ENCODE measurements around the gene SCN1B. TPM values are rescaled to one million over a fixed set of nuclear protein-coding genes. Genes with fewer than 3 reads are reported as not detected.
"Not testable (repeated sequence)": the region's sequence is repeated elsewhere in the genome, so short reads cannot be mapped to it uniquely, and the experiment has no call there.

Gene SCN1B
- total RNA-seq, 1 donor from 2014 or later: 0.69 TPM

- intact Hi-C loops (cut with micrococcal nuclease): loop anchor here (1.0 to 5.0 kb wide), 6 partner anchors 16 to 268 kb away; partner anchors contain the start of gene ZNF599
Measured at GRCh38 chr19:35000647-35001501, 29.4 kb upstream of the SCN1B start.

GRCh38 chr19:35002037-35002535 is 28.2 kb upstream of the SCN1B start:
- intact Hi-C loops (cut with micrococcal nuclease): loop anchor here (5.0 kb wide), 1 partner anchor 140 kb away; no protein-coding TSS in a partner anchor

- intact Hi-C loops (cut with micrococcal nuclease): loop anchor here (5.0 kb wide), 1 partner anchor 142 kb away; no protein-coding TSS in a partner anchor
Measured at GRCh38 chr19:35004517-35005255, 25.6 kb upstream of the SCN1B start.

- intact Hi-C loops (cut with micrococcal nuclease): no loop called here
Measured at GRCh38 chr19:35005256-35005977, 24.9 kb upstream of the SCN1B start.

GRCh38 chr19:35006007-35006341 is 24.3 kb upstream of the SCN1B start:
- intact Hi-C loops (cut with micrococcal nuclease): not testable (repeated sequence)

DNA sequence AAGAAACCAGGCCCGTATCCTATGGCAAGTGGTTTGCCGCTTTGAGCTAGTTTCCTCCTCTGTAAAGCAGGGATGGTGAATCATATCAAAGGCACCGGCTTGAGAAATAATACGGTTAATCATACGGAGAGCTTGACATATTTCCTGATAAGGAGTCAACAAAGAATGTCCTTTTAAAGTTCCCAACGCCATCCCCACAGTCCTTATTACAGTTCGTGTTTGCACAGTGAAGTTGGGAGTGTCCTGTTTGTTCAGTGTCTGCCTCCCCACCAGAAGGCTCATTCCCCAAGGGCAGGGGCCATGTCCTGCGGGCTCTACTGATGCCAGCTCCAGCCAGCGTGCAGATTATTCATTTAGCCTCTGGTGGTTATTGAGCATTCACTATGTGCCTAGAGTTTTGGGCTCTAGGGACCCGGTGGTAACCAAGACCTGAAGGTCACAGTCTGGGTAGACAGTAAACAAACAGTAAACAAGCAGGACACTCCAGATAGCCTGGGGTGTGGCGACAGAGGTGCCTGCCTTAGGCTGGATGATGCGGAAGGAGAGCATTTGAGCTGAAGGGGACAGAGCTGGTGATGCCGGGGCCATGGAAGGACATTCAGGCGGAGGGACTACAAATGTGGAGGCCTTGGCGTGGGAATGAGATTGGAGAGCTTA is 23.8 kb upstream of the SCN1B start:
- intact Hi-C loops (cut with micrococcal nuclease): no loop called here

- intact Hi-C loops (cut with micrococcal nuclease): no loop called here
Measured at GRCh38 chr19:35006999-35007365, 23.3 kb upstream of the SCN1B start.

- intact Hi-C loops (cut with micrococcal nuclease): not testable (repeated sequence)
Measured at GRCh38 chr19:35007427-35007826, 22.8 kb upstream of the SCN1B start.

- intact Hi-C loops (cut with micrococcal nuclease): no loop called here
Measured at GRCh38 chr19:35008891-35009341, 21.4 kb upstream of the SCN1B start.

DNA sequence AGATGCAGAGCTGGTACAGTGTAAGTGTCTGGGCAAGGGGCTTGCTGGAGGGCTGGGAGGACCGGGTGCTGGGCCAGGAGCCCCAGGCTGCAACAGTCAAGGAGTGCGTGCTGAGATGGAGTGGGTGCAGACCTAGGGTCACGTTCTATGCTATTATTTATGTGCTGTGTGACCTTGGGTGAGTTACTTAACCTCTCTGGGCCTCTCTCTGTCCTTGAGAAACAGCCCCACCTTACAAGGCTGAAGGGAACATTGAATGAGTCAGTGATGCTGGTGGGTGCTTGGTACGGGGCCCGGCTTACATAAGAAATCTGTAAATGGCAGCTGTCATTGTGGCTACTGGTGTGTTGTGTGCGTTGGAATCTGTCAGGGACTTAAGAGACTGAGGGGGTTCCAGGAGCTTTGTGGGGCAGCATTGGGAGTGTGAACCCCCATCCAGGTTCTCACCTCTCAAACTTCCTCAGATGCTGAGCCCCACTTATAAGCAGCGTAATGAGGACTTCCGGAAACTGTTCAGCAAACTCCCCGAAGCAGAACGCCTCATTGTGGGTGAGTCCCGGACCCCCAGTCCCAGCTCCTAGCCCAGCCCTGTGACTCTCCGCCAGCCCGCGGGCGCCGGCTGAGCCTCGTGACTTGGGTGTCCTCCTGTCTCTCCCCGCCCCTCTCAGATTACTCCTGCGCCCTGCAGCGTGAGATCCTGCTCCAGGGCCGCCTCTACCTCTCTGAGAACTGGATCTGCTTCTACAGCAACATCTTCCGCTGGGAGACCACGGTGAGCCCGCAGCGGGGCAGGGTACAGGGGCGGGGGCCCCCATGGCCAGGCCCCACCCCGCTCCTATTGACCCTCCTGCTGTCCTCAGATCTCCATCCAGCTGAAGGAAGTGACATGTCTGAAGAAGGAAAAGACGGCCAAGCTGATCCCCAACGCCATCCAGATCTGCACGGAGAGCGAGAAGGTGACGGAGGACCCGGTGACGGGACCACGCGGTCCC is 20.6 kb upstream of the SCN1B start:
- intact Hi-C loops (cut with micrococcal nuclease): loop anchor here (5.0 kb wide), 2 partner anchors 332 to 372 kb away; partner anchors contain the start of genes SCGB2B2 and ZNF302

GRCh38 chr19:35011091-35011689 is 19.1 kb upstream of the SCN1B start:
- intact Hi-C loops (cut with micrococcal nuclease): loop anchor here (5.0 kb wide), 2 partner anchors 334 to 374 kb away; partner anchors contain the start of genes SCGB2B2 and ZNF302

DNA sequence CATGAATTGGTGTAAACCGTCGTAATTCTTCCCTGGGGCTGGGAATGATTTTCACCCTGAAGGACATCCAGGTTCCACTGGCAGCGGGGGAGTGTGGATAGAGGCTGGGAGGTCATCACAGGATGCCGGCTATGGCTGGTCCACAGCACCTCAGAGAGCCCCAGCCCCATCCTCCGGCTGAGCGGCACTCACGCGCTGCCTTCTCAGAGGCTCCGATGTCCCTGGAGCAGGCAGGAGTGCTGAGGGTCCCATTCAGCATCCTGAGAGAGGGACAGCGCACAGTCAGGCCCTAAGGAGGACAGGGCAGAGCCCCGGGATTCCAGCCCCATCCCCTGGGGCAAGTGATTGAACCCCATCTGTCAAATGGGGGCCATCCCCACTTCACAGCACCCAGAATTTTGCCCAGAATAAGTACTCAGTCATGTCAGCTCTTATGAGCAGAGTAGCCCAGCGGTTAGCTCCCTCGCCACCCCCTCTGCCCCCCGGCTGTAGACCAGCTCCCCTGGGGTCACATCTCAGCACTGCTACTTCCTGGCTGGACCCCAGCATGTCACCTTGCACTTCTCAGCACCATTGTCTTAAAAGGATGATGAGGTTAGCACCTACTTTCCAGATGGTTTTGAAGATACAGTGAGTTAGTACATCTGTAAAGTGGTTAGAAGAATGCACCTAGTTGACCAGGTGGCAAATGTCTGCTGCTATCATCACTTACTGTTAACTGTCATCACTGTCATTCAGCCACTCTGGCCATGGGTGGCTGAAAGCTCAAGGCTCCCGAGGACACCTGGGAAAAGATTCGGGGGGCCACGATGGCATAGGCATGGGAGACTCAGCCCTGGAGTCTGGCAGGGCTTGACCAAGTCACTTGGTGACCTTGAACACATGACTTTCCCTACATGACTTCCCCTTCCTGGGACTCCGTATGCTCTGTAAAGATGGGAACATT is 18.3 kb upstream of the SCN1B start:
- intact Hi-C loops (cut with micrococcal nuclease): loop anchor here (5.0 kb wide), 2 partner anchors 335 to 375 kb away; partner anchors contain the start of genes SCGB2B2 and ZNF302

GRCh38 chr19:35013041-35013819 is 17.0 kb upstream of the SCN1B start:
- intact Hi-C loops (cut with micrococcal nuclease): loop anchor here (1.0 to 5.0 kb wide), 3 partner anchors 40 to 376 kb away; partner anchors contain the start of genes SCGB2B2 and ZNF302

DNA sequence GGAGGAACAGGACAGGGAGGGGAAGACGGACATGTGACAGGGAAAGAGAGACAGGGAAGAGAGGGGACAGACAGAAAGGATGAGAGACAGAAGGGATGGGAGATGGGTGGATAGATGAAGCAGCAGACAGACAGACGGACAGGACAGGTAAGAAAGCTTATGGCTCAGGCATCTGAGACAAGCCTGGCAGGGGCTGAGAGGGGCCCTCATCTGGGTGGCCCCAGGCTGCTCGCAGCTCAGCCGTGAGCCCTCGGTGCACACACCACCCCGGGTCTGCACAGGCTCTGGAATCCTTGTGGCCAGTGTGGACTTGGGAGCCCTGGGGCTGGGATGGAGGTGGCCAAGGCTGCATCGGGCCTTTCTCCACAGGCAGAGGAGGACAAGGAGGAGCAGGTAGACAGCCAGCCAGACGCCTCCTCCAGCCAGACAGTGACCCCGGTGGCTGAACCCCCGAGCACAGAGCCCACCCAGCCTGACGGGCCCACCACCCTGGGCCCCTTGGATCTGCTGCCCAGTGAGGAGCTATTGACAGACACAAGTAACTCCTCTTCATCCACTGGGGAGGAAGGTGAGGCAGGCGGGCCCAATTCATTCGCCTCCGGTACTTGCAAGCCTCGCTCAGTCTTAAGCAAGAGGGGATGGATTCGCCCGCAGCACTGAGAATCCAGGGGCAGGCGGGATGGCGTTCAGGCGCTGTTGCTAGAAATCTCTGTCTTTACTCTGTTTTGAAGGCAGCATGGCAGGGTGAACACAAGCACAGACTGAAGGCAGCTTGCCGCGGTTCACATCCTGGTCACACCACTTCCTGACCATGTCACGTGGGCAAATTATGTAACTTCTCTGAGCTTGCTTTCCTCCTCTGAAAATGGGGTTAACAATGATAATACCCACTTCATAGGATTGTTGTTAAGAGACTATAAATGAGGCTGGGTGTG is 16.2 kb upstream of the SCN1B start:
- intact Hi-C loops (cut with micrococcal nuclease): loop anchor here (1.0 to 5.0 kb wide), 4 partner anchors 11 to 377 kb away; partner anchors contain the start of genes SCGB2B2 and ZNF302

GRCh38 chr19:35014774-35015173 is 15.5 kb upstream of the SCN1B start:
- intact Hi-C loops (cut with micrococcal nuclease): loop anchor here (1.0 to 5.0 kb wide), 3 partner anchors 11 to 377 kb away; partner anchors contain the start of genes SCGB2B2 and ZNF302

Data from T-helper 1 cell treated with Interleukin-12 subunit alpha and Interleukin-12 subunit beta and Interleukin-4 antibody, amounts not matched to agents 30 ng/mL and 1 ng/mL, for 36 hours (primary cell).